Endothelial cell of umbilical vein (primary cell): ENCODE results near the gene DPF1. TPM values are rescaled to one million over a fixed set of nuclear protein-coding genes. Genes with fewer than 3 reads are reported as not detected.

Experiments used
- BruUV-seq: library from RNA; stranded (reverse); fragments of 400-500 nt; replicated peaks from 2 replicates; lab custom pipeline; 2021; lab: Mats Ljungman, UMichigan
- CTCF ChIA-PET: fragments of 300-600, 350-600 bp; sonication (Branson Sonifier 250); formaldehyde crosslinking; loops from one replicate; lab custom pipeline; 2021; ENCODE audit warnings: antibody characterized with exemption, inconsistent platforms; lab: Charles Lee
- POLR2A ChIA-PET: fragments of 300-600, 350-600 bp; sonication (Branson Sonifier 250); formaldehyde crosslinking; loops from one replicate; lab custom pipeline; 2021; ENCODE audit warnings: antibody characterized with exemption, inconsistent platforms; lab: Charles Lee
- DNase-seq: peaks from one replicate; pipeline ENCODE4 v3.0.0-alpha.2; 2011; ENCODE audit warnings: low read depth, low spot score
- FAIRE-seq: peaks from 2 replicates; lab custom pipeline; 2011; peaks lifted over from hg19 to GRCh38; lab: Jason Lieb, UNC
- H2AFZ ChIP-seq: 2 replicates; pipeline ENCODE4 v1.6.0; 2012; ENCODE audit warnings: low read depth, low read length, control low read depth, inconsistent platforms
- H3K27ac ChIP-seq: 2 replicates; pipeline ENCODE4 v1.5.1; 2011; ENCODE audit warnings: low read depth, mild to moderate bottlenecking, control low read depth, low read length, moderate library complexity; ENCODE audit not compliant: insufficient read depth
- H3K27me3 ChIP-seq, 2 experiments: 2 replicates each; pipeline versions ENCODE4 v1.6.0 to v1.6.1; 2011; ENCODE audit warnings: low read length in 2 of 2, mixed read lengths in 1 of 2; ENCODE audit not compliant: control insufficient read depth in 2 of 2, insufficient read depth in 2 of 2
- H3K36me3 ChIP-seq, 2 experiments: 2 replicates in 1 of 2; 3 replicates in 1 of 2; pipeline ENCODE4 v1.5.1; 2011; ENCODE audit warnings: low read length in 2 of 2, mild to moderate bottlenecking in 1 of 2, moderate library complexity in 1 of 2; ENCODE audit not compliant: control insufficient read depth in 2 of 2, insufficient read depth in 2 of 2; ENCODE audit errors: extremely low read depth in 1 of 2
- H3K4me1 ChIP-seq: 3 replicates; pipeline ENCODE4 v1.5.1; 2011; ENCODE audit warnings: mild to moderate bottlenecking, low read length; ENCODE audit not compliant: control insufficient read depth, insufficient read depth; ENCODE audit errors: extremely low read depth
- H3K4me2 ChIP-seq: 2 replicates; pipeline ENCODE4 v1.6.1; 2011; ENCODE audit warnings: low read length, control low read depth, mixed read lengths; ENCODE audit not compliant: insufficient read depth
- H3K4me3 ChIP-seq, 3 experiments: fragments of 200-600 bp in 1 of 3; sonication (generic), shearing (Covaris generic) in 1 of 3; replicated peaks in 1 of 3; 2 replicates each; pipeline ENCODE4 v1.5.1; 2011 to 2016; ENCODE audit warnings: control low read depth in 3 of 3, low read length in 3 of 3, mild to moderate bottlenecking in 2 of 3, inconsistent platforms in 1 of 3, low read depth in 1 of 3, moderate library complexity in 1 of 3; ENCODE audit not compliant: insufficient read depth in 1 of 3
- H3K79me2 ChIP-seq: 2 replicates; pipeline ENCODE4 v1.6.0; 2012; ENCODE audit warnings: low read length, inconsistent platforms; ENCODE audit not compliant: control insufficient read depth, insufficient read depth
- H3K9ac ChIP-seq: replicated peaks from 2 replicates; pipeline ENCODE3; 2011; ENCODE audit warnings: low read length, control low read depth; ENCODE audit not compliant: insufficient read depth; ENCODE audit errors: extremely low read depth
- H3K9me1 ChIP-seq: replicated peaks from 3 replicates; pipeline ENCODE4 v1.6.0; 2011; ENCODE audit warnings: mild to moderate bottlenecking, low read length; ENCODE audit not compliant: control insufficient read depth, insufficient read depth; ENCODE audit errors: extremely low read depth
- H3K9me3 ChIP-seq: replicated peaks from 2 replicates; pipeline ENCODE4 v1.5.1; 2012; ENCODE audit warnings: low read length, inconsistent platforms; ENCODE audit not compliant: control insufficient read depth, insufficient read depth
- H4K20me1 ChIP-seq: replicated peaks from 2 replicates; pipeline ENCODE3; 2011; ENCODE audit warnings: mild to moderate bottlenecking, low read length; ENCODE audit not compliant: control insufficient read depth, insufficient read depth; ENCODE audit errors: extremely low read depth
- EZH2 ChIP-seq: IDR thresholded peaks from 2 replicates; pipeline ENCODE4 v1.6.1; 2012; ENCODE audit warnings: borderline replicate concordance, low read depth, mild to moderate bottlenecking, moderate library complexity, low read length, inconsistent platforms; ENCODE audit not compliant: severe bottlenecking
- FOS ChIP-seq: IDR thresholded peaks from 2 replicates; pipeline ENCODE4 v1.6.1; 2011; ENCODE audit warnings: mild to moderate bottlenecking, low read length, moderate library complexity, borderline replicate concordance; ENCODE audit not compliant: insufficient read depth
- GATA2 ChIP-seq: IDR thresholded peaks from 2 replicates; pipeline ENCODE4 v1.7.0; 2011; ENCODE audit warnings: low read depth, mild to moderate bottlenecking, moderate library complexity, mixed read lengths, low read length; ENCODE audit not compliant: insufficient read length, insufficient read depth
- JUN ChIP-seq: IDR thresholded peaks from 2 replicates; pipeline ENCODE4 v1.6.1; 2011; ENCODE audit warnings: borderline replicate concordance, low read depth; ENCODE audit not compliant: insufficient read length, insufficient read depth
- MYC ChIP-seq: IDR thresholded peaks from one replicate; pipeline ENCODE4 v1.6.1; 2011; ENCODE audit warnings: mild to moderate bottlenecking, low read depth, low read length
- POLR2AphosphoS5 ChIP-seq: IDR thresholded peaks from 2 replicates; pipeline ENCODE4 v1.6.1; 2012; ENCODE audit warnings: low read depth, mild to moderate bottlenecking, control low read depth, low read length, moderate library complexity; ENCODE audit not compliant: insufficient read depth
- dilution Hi-C: fragments of 300-500 bp; cut with MboI; formaldehyde crosslinking; loops from one replicate; pipeline ENCODE4 v1.15.0; 2019; ENCODE audit warnings: low sequenced_read_pairs; ENCODE audit not compliant: extremely low pct_ligation_motif_present
- intact Hi-C: fragments of 100-400 bp; cut with micrococcal nuclease; formaldehyde crosslinking; loops from one replicate; pipeline ENCODE4 v1.10.0; 2022
- polyA plus RNA-seq, 4 experiments: library from polyadenylated mRNA; depleted of rRNA in 3 of 4; stranded (reverse) in 3 of 4; unstranded in 1 of 4; fragments of >200 nt; gene quantifications; 2 replicates each; pipeline versions ENCODE4 v1.2.1 to v1.2.3, GENCODE V29; 2011 to 2012; ENCODE audit warnings: missing spikeins in 1 of 4
- total RNA-seq: library from RNA; stranded (reverse); gene quantifications from 2 replicates; pipeline ENCODE4 v1.2.3, GENCODE V29; 2021
- TF ChIP-seq, protein P1 (sequence below): IDR thresholded peaks from 2 replicates; pipeline ENCODE4 v1.6.1; 2011; ENCODE audit not compliant: insufficient read depth, insufficient read length

DPF1 gene
- total and polyA plus RNA-seq, 2 donors (not counting 3 experiments of a cell fraction or from before 2014, with no cell fraction given), result 2.0 to 3.9 TPM

DNA sequence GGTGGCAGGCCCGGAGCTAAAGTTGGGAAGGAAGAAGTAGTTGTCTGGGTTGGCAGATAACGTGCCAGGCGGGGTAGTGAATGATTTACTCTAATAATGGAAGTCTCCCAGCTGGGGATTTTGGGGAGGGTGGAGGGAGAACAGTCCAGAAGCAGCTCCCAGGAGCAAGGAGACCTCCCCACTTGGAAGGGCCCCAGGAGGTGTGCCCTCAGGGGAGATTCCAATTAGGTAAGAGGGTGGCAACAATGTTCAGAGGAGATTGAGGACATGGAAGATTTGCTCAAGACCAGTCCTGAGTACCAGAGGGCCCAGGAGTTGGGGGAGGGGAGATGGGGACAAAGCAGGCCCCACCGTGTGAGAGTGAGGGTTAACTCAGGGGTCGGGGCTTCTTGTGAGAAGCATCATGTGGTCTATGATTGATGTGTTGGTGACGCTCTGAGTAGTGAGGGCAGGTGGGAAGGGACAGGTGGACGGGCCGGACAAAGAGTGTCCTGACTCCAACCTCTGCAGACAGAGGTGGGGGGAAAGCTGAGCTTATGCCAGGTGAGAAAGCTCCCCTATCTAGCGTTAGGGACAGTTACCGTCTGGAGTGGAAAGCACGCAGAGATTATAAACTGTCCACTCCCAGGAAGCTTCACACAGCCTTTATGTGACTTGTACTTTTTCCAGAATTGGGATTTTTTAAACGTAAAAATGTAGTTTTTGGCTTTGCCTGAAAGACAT is 43.9 kb upstream of the DPF1 start:
- intact Hi-C loops, result loop anchor here (1.0 kb wide), 1 partner anchor 10 kb away; no protein-coding TSS in a partner anchor
- DNase-seq (no peak), FAIRE-seq (no peak)
- ChIA-PET CTCF (interaction anchor here (1.2 kb wide), 1 partner anchor 33 kb away, joined by 4 read pairs; no protein-coding TSS in a partner anchor), POLR2A (no interaction called here)
- no peaks in the 10 kb centered on the region for H4K20me1 ChIP-seq
- no peak for TF ChIP-seq EZH2
- TF ChIP-seq POLR2AphosphoS5, result no peak
- no peak for TF ChIP-seq MYC
- TF ChIP-seq, protein P1, sequence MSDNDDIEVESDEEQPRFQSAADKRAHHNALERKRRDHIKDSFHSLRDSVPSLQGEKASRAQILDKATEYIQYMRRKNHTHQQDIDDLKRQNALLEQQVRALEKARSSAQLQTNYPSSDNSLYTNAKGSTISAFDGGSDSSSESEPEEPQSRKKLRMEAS, result no peak
- no peak for TF ChIP-seq FOS
- TF ChIP-seq JUN, result no peak
- no peak for TF ChIP-seq GATA2
- dilution Hi-C loops, result no loop called here
- BruUV-seq, result no TSS peak
- H3K4me2 ChIP-seq, result no peak overlapping the region
- no peaks in the 10 kb centered on the region for H3K36me3 ChIP-seq
- no peaks in the 10 kb centered on the region for H3K79me2 ChIP-seq
- H3K9me3 ChIP-seq, result no peaks in the 10 kb centered on the region
- H3K4me3 ChIP-seq, result no peak overlapping the region
- H3K4me1 ChIP-seq, result peaks cover 25% of the 10 kb centered on the region
- H2AFZ ChIP-seq, result no peak overlapping the region
- H3K27ac ChIP-seq, result no peak overlapping the region
- H3K27me3 ChIP-seq, result no peaks in the 10 kb centered on the region
- H3K9ac ChIP-seq, result no peak overlapping the region
- H3K9me1 ChIP-seq, result no peaks in the 10 kb centered on the region
